ENCODE data around the gene PAM.

GRCh38 chr5:102818345-102818744, 63.2 kb downstream of the PAM start:
- no peak for TF ChIP-seq CTCF (IDR thresholded peaks at IDR 0.05; ENCODE audit: low read length)
- no peak for TF ChIP-seq EZH2 (optimal IDR thresholded peaks at IDR 0.05; ENCODE audit: low read depth, low read length)
- TF ChIP-seq EZH2phosphoT487 (IDR thresholded peaks at IDR 0.05; ENCODE audit: low read length), result no peak

Data from MM.1S (cell line).